Measurements from ENCODE around the gene GPR31. TPM values are rescaled to one million over a fixed set of nuclear protein-coding genes. Genes with fewer than 3 reads are reported as not detected.

GPR31 gene
- total RNA-seq, 1 experiment from 2014 or later, result not detected

- Histone ChIP-seq H3K4me1 (no peaks in the 10 kb centered on the region), H3K4me3 (no peak overlapping the region), H3K36me3 (no peaks in the 10 kb centered on the region), H3K27ac (no peak overlapping the region), H3K9me3 (replicated peaks) (no peaks in the 10 kb centered on the region), H3K27me3 (no peaks in the 10 kb centered on the region)
- DNase-seq, result no peak
Observed at GRCh38 chr6:167122041-167122826, 35.5 kb downstream of the GPR31 start.

GRCh38 chr6:167121335-167121841 is 36.4 kb downstream of the GPR31 start:
- Histone ChIP-seq H3K27ac (no peak overlapping the region), H3K36me3 (no peaks in the 10 kb centered on the region), H3K4me1 (no peaks in the 10 kb centered on the region), H3K4me3 (no peak overlapping the region), H3K9me3 (replicated peaks) (no peaks in the 10 kb centered on the region), H3K27me3 (no peaks in the 10 kb centered on the region; the same call in 1 of the 2 replicates)
- DNase-seq, result no peak

GRCh38 chr6:167120583-167120903 is 37.2 kb downstream of the GPR31 start:
- Histone ChIP-seq H3K4me1 (no peaks in the 10 kb centered on the region), H3K27ac (no peak overlapping the region), H3K36me3 (no peaks in the 10 kb centered on the region), H3K9me3 (replicated peaks) (no peaks in the 10 kb centered on the region), H3K27me3 (no peaks in the 10 kb centered on the region; the same call in 1 of the 2 replicates), H3K4me3 (no peak overlapping the region)
- DNase-seq, result no peak

GRCh38 chr6:167119670-167120582 is 37.9 kb downstream of the GPR31 start:
- Histone ChIP-seq H3K4me3 (no peak overlapping the region), H3K4me1 (no peaks in the 10 kb centered on the region), H3K27ac (no peak overlapping the region), H3K27me3 (peaks cover 2% of the 10 kb centered on the region), H3K9me3 (replicated peaks) (no peaks in the 10 kb centered on the region), H3K36me3 (no peaks in the 10 kb centered on the region)
- no peak for DNase-seq

- H3K27ac ChIP-seq, result no peak overlapping the region
- no peak overlapping the region for H3K4me3 ChIP-seq
- H3K27me3 ChIP-seq, result peaks cover 13% of the 10 kb centered on the region
- H3K36me3 ChIP-seq, result no peaks in the 10 kb centered on the region
- H3K4me1 ChIP-seq, result no peaks in the 10 kb centered on the region
- DNase-seq, result no peak
- H3K9me3 ChIP-seq (replicated peaks), result no peaks in the 10 kb centered on the region
Observed at GRCh38 chr6:167118839-167119238, 38.9 kb downstream of the GPR31 start.

GRCh38 chr6:167118006-167118405 is 39.8 kb downstream of the GPR31 start:
- Histone ChIP-seq H3K27me3 (peaks cover 13% of the 10 kb centered on the region), H3K36me3 (no peaks in the 10 kb centered on the region), H3K27ac (no peak overlapping the region), H3K9me3 (replicated peaks) (no peaks in the 10 kb centered on the region), H3K4me3 (no peak overlapping the region), H3K4me1 (no peaks in the 10 kb centered on the region)
- no peak for DNase-seq

- Histone ChIP-seq H3K27me3 (peaks cover 13% of the 10 kb centered on the region), H3K9me3 (replicated peaks) (no peaks in the 10 kb centered on the region), H3K4me1 (no peaks in the 10 kb centered on the region), H3K27ac (no peak overlapping the region), H3K4me3 (no peak overlapping the region), H3K36me3 (no peaks in the 10 kb centered on the region)
- DNase-seq, result no peak
Observed at GRCh38 chr6:167116838-167117228, 40.9 kb downstream of the GPR31 start.

- Histone ChIP-seq H3K4me1 (no peaks in the 10 kb centered on the region), H3K9me3 (replicated peaks) (no peaks in the 10 kb centered on the region), H3K4me3 (no peak overlapping the region), H3K27ac (no peak overlapping the region), H3K27me3 (peaks cover 13% of the 10 kb centered on the region), H3K36me3 (no peaks in the 10 kb centered on the region)
- no peak for DNase-seq
Observed at GRCh38 chr6:167116109-167116837, 41.5 kb downstream of the GPR31 start.

GRCh38 chr6:167115054-167115453 is 42.7 kb downstream of the GPR31 start:
- peaks cover 13% of the 10 kb centered on the region for H3K27me3 ChIP-seq
- no peaks in the 10 kb centered on the region for H3K9me3 ChIP-seq (replicated peaks)
- no peaks in the 10 kb centered on the region for H3K4me1 ChIP-seq
- DNase-seq, result no peak
- no peak overlapping the region for H3K4me3 ChIP-seq
- no peak overlapping the region for H3K27ac ChIP-seq
- H3K36me3 ChIP-seq, result no peaks in the 10 kb centered on the region

GRCh38 chr6:167113935-167114910 is 43.6 kb downstream of the GPR31 start:
- H3K27me3 ChIP-seq, result peaks cover 13% of the 10 kb centered on the region
- DNase-seq, result no peak
- H3K4me3 ChIP-seq, result no peak overlapping the region
- no peaks in the 10 kb centered on the region for H3K4me1 ChIP-seq
- H3K27ac ChIP-seq, result no peak overlapping the region
- no peaks in the 10 kb centered on the region for H3K36me3 ChIP-seq
- H3K9me3 ChIP-seq (replicated peaks), result no peaks in the 10 kb centered on the region

- H3K27ac ChIP-seq, result no peak overlapping the region
- no peak overlapping the region for H3K4me3 ChIP-seq
- H3K4me1 ChIP-seq, result no peaks in the 10 kb centered on the region
- no peaks in the 10 kb centered on the region for H3K36me3 ChIP-seq
- no peaks in the 10 kb centered on the region for H3K9me3 ChIP-seq (replicated peaks)
- peaks cover 13% of the 10 kb centered on the region for H3K27me3 ChIP-seq
- DNase-seq, result no peak
Observed at GRCh38 chr6:167113047-167113754, 44.6 kb downstream of the GPR31 start.

GRCh38 chr6:167112421-167112820 is 45.4 kb downstream of the GPR31 start:
- H3K4me3 ChIP-seq, result no peak overlapping the region
- H3K9me3 ChIP-seq (replicated peaks), result no peaks in the 10 kb centered on the region
- no peaks in the 10 kb centered on the region for H3K36me3 ChIP-seq
- no peak for DNase-seq
- peaks cover 13% of the 10 kb centered on the region for H3K27me3 ChIP-seq
- no peak overlapping the region for H3K27ac ChIP-seq
- no peaks in the 10 kb centered on the region for H3K4me1 ChIP-seq

- Histone ChIP-seq H3K36me3 (no peaks in the 10 kb centered on the region), H3K27me3 (peaks cover 13% of the 10 kb centered on the region), H3K27ac (no peak overlapping the region), H3K9me3 (replicated peaks) (no peaks in the 10 kb centered on the region), H3K4me3 (no peak overlapping the region), H3K4me1 (no peaks in the 10 kb centered on the region)
- no peak for DNase-seq
Observed at GRCh38 chr6:167111597-167111996, 46.2 kb downstream of the GPR31 start.
